Measurements from ENCODE around the gene ELMO1.

Gene ELMO1

DNA sequence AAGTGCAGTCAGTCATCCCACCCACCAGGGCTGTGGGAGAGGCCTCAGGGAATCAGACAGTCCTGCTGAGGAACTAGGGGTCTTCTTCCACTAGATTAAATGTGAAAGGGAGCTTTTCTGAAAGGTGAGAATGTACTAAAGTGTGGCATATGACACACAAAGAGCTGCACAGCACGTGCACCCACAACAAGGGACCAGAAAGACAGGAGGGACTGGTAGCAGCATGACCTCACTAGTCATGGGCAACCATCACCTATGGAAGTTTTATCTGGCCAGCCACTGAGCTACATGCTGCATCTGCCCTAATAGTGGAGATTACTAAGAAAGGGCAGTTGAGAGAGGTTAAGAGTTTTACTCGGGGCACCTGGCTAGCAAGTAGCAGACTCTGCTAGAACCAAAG, 519.9 kb downstream of the ELMO1 start:
- DNase-seq, result no peak

DNA sequence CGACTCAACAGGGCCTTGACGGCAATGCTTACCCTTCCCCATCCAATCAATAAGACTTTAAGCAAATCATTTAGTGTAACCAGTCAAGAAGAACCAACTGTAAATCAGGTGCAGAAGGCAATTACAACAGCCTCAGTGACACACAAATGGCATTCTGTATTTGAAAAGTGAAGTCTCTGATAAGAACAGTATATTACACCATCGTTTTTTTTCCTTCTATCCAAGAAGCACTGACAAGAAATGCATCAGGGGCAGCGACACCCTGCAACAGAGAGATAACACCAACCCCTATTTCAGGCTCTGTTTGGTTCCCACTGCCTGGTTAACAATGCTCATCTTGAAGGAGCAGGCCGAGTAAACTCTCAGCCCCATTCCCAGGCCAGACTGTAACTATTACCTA, 520.4 kb downstream of the ELMO1 start:
- DNase-seq, result no peak

DNA sequence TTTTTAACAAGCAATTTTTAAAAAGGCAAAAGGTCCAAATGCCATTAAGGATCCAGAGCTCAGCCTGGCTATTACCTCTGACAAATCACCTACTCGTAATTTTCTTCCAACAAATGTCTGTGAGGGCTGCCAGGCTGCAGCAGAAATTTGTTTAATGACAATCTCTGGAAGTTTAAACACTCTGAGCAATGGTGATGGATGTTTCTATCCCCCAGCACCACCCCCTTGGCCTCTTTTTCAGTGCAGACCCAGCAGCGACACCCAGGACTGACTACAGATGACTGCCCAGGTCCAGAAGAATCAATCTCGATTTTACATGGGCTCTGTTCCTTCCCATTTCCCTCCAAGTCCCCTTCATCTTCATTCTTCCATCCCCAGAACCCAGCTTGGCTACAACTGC, 523.0 kb downstream of the ELMO1 start:
- DNase-seq, result no peak

DNA sequence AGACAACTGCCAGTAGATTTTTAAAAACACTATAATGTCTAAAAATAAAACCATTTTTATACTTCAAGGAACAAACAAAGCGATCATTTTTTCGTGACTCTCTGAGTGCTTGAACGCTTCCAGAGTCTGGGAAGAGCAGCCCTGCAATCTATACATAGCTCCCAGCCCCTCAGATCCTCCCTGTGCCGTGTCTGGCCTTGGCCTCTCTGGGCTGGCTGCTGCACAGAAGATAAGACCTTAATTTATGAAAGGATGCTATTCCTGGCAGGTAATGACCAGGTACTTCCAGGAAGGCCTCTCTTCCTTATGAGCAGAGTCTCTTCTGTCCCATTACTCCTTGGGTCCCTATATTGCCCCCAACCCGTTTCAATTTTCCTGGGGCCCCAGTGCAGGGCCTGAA, 523.5 kb downstream of the ELMO1 start:
- DNase-seq, result no peak

DNA sequence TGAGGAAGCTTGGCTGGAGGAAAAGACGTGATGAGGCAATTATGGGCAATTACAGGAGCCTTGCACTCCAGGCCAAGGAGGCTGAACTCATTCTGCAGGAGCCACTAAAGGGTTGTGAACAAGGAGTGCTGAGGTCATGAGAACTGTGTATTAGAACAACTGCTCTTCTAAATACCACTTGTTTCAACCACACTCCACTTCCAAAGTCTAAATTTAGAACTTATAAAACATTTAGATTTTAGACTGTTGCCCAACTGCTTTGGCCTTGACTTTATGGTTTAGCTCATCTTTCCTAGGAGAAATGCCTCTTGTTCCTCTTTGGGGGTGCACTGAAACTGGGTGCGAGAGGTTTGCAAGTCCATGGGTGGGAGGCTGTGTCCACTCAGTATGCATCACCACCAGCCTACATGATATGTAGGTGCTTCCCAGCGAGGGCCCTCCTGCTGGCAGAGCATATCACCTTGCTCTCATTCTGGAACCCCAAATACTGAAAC, 524.7 kb downstream of the ELMO1 start:
- DNase-seq, result no peak

DNA sequence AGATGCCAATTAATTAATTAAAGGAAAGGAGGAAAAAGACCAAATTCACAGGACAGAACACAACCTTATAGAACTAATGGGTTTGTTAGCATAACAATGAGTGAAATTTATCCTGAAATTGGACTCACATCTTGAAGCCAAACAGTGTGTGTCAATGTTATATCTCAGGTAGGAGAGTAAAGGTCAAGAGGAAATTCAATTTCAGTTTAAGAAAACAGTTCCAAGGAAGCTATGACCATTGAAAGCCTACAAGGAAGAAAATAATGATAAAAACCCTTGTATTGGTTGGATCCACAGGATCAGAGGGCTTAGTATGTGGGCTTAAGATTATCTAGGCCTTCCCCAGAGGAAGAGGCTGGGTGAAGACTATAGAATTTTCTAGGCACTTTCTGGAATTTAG, 525.5 kb downstream of the ELMO1 start:
- no peak for DNase-seq

DNA sequence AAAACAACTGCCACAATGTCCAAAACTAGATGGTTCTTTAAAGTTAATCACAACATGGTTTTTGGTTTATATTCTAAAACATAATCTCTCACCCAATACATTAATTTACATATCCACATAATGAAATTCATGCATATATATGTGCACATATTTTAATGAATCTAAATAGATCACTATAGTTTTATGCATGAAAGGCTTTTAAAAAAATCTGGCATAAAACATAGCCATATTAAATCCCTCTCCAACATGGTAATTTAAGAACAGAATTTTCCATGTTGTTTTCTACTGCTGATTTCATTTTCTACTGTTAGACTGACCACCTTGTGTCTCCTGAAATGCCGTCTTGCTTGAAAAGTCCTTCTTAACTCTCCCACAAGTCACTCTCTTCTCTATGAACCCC, 528.2 kb downstream of the ELMO1 start:
- DNase-seq, result no peak

DNA sequence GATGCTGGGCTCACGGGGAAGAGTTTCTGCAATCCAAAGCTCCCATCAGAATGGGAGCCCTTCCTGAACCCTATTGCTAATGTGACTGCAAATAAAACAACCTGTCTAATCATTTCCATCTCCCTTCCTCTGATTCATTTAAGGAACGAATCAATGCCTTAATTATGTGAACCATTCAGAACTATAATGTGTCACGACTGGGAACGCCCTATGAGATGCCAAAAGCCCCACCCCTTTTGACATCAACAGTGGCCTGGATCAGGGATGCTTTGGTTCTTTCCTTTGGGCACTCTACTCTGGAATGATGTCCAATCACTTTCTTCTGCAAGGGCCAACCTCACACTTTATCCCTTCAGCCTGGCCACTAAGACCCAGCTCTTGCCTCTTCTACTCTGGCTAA, 528.9 kb downstream of the ELMO1 start:
- no peak for DNase-seq

DNA sequence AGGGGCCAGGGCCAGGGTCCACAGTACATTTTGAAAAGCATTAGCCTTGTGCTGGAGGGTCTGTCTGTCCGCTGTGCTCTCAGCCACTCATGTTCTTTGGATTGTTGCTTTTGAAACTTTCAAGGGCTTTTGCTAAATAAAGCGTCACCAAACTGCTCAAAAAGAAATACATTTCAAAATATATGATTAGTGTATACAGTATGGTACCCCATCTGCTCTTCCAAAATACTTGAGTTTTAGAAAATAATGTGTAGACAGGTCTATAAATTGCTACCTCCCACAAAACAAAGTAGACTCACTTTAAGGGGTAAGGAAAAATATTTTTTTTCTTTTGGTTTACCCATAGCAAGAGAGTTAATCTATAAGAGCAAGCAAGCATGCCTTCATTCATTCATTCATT, 530.1 kb downstream of the ELMO1 start:
- DNase-seq, result no peak

DNA sequence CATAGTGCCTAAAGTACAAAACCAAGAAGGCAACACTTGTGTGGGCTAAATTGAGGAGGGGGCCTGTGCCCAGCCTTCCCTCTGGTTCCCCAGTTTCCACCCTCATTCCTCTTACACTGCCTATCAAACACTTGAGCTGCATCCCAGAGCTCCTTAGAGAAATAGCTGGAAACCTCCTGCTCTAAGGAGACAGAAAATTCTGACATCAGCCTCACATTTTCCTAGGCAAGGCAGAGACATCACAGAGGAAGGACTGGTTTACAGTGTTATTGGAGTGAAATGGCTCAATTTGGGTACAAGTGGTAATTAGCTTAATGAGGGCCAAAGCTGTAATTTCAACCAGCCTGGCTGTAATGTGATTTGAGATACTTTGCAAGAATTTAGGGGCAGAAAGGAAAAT, 532.0 kb downstream of the ELMO1 start:
- no peak for DNase-seq

DNA sequence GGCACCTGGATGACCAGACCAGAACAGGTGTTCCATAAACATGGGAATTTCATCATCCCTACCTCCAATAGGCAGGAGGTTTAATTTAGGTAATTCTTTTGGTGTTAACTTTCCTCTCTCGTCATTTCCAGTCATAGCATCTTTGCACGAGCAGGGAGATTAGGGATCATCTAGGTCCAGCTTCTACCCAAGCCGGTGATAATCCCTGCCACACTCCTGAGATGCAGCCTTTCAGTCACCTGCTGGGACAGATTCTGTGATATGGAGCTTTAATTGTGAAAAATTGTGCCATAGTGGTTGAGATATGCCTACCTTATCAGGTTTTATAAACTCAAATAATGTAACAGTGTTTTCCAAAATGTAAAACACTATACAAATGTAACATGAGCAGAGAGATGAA, 532.5 kb downstream of the ELMO1 start:
- DNase-seq, result no peak

DNA sequence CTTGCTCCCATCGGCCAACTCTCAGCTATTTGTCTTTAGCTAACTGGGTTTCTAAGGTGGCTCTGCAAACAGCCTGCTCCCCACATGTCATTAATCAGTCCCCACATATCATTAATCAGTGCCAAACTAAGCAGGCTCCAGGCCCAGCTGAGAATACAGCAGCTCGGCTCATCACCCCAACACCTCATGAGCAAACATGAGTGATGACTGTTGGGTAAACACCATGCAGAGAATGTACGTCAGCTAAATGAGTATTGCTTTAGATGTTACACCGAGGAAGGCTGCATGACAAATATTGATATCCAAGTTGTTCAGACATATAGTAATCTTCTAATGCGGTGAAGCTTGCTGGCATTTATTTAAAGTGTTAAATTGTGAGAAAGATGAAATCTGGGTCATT, 536.9 kb downstream of the ELMO1 start:
- no peak for DNase-seq

DNA sequence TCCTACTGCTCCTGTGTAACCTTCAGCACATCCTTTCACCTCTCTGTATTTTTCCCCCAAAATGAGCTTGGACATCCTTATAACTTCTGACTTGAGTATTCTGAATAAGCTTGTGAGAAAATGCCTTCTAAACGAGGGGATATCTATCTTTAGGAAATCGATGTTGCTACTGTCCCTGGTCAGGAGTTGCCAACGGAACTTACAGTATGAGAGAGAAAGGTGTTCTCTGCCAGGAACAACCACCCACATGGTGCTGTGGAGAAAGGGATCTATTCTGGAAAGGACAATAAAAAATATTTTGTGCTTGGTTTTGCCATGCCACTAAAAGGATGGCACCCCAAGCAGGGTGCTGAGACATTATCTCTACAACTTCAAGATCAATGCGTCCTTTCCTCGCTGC, 537.8 kb downstream of the ELMO1 start:
- no peak for DNase-seq

DNA sequence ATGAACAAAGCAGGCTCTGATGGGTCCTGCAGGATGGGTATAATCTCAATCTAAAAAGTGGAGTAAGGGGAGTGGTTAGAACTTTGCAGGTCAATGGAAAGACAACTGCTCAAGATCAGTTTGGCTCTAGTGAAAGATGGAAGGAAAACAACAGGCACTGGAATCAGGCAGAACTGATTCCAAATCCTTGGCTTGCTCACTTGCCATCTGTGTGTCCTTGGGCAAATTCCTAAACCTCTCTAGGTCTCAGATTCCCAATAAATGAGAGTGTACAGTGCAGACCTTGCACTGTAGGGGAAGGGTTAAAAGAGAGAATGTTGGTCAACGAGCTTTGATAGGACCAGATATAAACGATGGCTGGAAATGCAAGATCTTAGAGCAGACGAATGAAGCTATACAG, 538.3 kb downstream of the ELMO1 start:
- DNase-seq, result no peak

DNA sequence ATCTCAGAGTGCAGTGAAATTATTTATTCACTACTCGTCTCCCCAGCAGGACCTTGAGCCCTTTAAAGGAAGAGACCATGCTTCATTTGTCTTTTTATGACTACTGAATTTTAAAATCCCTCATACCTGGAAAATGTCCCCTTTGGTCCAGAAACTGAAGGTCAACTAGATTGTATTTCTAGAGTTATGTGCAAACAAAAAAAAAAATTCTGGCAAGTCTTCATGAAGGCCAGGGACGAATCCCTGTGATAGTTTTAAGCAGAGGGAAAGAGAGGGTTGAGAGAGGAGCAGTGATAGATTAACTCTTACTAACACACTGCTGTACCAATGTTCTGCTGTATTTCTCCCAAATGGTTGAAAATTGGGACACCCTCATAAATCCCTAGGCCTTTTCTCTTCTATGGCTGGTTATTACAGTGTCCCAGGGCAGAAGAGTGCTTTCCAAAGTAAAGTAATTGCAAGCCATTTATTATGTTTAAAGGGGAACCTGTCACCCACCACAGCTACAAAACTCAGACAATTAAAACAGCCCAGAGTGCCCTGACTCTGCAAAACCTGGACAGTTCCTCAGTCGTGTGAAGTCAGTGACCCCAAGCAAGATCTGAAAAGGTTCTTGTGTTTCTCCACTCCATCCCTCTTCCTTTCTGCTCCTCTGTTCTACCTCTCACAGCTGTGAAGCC, 541.6 kb downstream of the ELMO1 start:
- no peak for DNase-seq

DNA sequence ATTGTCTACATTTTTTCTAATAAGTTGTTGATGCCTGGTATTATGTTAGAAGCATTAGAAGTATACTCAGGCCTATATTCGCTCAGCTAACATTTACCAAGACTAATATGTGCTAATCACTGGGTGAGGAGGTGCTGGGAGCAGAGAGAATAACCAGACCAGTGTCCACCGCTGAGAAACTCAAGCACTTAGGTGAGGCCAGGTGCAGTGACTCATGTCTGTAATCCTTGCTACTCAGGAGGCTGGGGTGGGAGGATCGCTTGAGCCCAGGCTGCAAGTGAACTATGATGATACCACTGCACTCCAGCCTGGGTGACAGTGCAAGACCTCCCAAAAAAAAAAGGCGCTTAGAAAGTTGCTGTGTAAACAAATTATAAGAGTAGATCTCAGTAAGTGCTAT, 542.2 kb downstream of the ELMO1 start:
- no peak for DNase-seq

DNA sequence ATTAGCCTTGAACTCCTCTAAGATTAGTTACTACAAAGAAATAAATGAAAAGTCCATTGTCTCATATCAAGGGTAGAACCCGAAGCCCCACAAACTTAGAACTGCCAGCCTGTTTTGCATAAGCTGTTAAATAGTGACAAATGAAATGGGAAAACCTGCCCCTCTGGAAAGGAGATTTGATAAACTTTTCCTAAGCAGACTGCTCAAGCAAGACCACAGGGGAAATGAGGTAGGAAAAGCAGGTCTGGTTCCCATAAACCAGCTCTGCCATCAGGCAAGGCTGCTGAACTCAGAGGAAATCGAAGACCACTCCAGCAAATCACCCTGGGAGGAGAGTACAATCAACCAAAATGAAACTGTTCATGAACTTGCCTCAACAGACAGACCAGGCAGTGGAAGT, 542.8 kb downstream of the ELMO1 start:
- DNase-seq, result no peak

DNA sequence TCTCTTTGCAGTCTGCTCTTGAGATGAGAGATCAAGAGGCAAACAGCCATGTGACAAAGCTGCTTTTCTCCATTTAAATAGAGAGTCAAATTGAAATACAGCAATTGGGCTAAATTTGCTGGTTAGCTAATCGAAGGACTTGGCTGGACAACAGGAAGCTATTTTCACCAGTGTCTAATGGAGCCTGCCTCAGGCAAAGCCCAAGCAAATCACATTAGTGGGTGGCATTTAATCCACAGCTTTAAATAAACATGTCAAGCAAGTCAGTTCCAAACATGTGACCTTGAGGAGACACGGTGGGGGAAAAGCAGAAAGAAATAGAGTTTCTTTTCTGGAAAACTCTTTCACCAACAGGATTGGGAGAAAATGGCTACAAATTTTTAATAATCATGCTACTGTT, 543.9 kb downstream of the ELMO1 start:
- DNase-seq, result no peak

DNA sequence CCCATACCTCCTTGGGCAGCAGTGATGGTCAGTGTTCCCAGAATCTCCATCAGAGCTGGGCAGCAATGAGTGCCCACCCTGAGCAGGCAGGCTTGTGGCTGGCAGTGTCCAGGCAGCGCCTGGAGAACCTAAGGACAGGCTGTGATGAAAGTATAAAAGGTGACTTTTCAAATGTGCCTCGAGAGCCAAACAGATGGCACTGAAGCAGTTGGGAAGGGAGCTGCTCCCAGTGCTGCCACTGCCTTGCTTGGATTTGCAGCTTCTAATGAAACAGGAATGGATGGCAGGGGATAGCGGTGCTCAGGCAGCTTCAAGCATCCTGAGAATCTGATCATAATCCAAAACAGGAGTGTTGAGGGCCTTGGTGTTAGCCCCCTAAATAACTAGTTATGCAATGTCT, 544.6 kb downstream of the ELMO1 start:
- DNase-seq, result no peak

DNA sequence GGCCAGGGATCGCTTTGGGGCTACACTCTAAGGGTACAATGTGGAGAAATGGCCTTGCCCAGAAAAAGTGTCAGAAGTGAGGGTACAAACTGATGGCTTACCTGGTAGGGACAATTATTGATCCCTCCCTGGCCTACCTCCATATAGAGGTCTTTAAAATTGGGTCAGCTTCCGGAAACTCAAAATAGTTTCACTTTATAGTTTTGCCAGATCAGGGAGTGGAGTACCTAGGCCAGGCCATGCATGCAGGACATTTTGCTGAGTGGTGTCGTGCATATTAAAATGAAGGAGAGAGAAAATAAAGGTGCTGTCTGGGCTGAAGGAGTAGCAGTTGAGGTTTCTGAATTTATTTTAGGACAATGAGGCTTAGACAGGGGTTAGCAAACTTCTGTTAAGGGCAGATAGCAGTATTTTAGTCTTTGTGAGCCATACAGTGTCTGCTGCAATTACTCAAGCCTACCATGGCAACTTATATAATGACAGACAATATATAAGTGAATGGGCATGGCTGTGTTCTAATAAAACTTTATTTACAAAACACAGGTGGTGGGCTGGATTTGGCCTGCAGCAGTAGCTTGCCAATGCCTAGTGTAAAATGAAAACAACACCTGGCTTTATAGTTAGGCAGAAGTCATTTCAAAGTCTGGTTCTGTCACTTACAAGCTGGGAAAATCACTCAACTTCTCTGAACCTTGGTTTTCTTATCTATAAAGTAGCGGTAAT, 547.5 kb downstream of the ELMO1 start:
- no peak for DNase-seq

DNA sequence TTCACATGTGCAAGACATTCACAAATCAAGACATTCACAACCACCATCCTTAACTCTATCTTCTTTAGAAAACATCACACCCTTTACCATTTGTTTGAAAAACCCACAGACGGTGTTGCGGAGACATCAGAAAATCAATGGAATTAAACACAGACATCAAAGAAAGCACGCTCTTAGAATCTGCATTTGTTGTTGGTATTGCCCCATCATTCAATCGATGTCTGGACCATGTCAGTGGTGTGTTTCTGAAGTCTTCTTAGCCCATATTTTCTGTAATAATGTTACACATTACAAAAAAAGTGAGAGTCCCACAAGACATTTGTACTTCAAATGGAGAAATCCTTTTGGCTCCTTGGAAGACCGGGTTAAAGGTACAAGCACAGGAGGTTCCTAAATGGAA, 550.5 kb downstream of the ELMO1 start:
- DNase-seq, result no peak

DNA sequence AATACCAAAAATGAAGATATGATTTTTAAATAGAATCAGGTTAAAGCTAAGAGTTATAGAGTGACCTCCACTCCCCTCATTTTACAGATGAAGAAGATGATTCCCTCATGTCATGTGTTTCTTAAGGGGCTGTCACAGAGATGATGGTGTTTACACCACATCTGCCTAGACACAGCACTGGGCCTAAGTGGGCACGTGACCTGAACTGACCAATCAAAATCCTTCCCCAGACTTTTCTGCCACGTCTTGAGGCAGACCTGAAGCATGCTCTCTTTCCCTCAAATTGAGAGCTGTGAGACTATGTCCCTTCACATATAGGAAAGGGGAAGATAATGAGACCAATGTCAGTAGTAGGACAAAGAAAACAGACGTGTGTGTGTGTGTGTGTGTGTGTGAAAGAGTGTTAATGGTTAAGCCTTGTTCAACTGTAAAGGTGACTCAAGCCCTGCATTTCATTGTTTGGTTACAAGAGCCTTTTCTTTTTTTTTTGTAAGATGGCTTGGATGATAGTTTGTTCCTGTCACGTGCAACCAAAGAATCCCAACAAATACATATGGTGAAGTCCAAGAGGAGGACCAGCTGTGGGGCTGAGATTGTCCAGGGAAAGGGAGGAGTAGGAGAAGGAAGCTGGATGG, 551.6 kb downstream of the ELMO1 start:
- no peak for DNase-seq

DNA sequence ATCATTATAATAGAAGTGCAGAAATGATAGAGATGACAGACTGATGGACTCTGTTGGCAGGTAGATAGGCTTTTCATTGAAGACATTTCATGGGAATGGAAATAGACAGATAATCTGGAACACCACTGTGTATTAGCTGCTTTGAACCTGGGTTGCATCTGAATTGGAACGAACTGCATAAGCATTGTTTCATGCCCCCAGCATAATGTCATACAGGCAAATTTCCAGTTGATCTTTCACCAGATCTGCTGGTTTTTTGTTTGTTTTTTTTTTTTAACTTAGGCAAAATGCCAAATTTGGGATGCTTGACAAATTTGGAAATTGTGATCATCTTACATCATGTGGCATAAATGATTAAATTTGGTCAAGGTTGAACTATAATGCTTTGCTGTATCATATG, 552.2 kb downstream of the ELMO1 start:
- no peak for DNase-seq

DNA sequence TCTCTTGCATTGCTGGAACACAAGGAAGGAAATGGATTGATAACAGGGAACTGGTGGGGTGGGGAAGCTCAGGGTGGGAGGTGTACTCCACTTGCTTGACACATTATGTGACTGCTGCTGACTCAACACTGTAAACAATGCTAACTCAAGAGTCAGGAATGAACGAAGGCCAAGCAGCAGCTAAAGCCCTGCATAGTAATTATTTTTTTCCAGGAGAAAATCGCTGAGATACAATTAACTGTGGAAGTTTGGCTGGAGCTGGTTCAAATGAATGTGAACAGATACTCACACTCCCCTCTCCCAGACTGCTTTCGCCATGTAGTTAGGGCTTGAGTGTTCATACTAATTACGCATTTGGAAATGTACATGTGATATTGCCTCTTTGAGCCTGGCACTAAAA, 553.5 kb downstream of the ELMO1 start:
- no peak for DNase-seq
